Osteoblast (primary cell): ENCODE measurements around the gene ELN. TPM values are rescaled to one million over a fixed set of nuclear protein-coding genes. Genes with fewer than 3 reads are reported as not detected.

Source experiments
- DNase-seq: peaks from one replicate; pipeline ENCODE4 v3.0.0; 2011; ENCODE audit warnings: low spot score, mixed read lengths; ENCODE audit not compliant: insufficient read length; ENCODE audit errors: missing footprints
- H2AFZ ChIP-seq: 2 replicates; pipeline ENCODE4 v1.6.0; 2011; ENCODE audit warnings: mild to moderate bottlenecking, low read length
- H3K27ac ChIP-seq: 2 replicates; pipeline ENCODE4 v1.5.1; 2011; ENCODE audit warnings: mild to moderate bottlenecking, low read depth, low read length, moderate library complexity
- H3K27me3 ChIP-seq: 2 replicates; pipeline ENCODE4 v1.6.0; 2012; ENCODE audit warnings: mild to moderate bottlenecking, control low read depth, inconsistent platforms, low read length, moderate library complexity; ENCODE audit not compliant: insufficient read depth
- H3K36me3 ChIP-seq: 2 replicates; pipeline ENCODE4 v1.5.1; 2011; ENCODE audit warnings: mild to moderate bottlenecking, low read length, control low read depth, moderate library complexity; ENCODE audit not compliant: insufficient read depth
- H3K4me1 ChIP-seq: 2 replicates; pipeline ENCODE4 v1.5.1; 2011; ENCODE audit warnings: mild to moderate bottlenecking, low read length, control low read depth, moderate library complexity; ENCODE audit not compliant: insufficient read depth
- H3K4me2 ChIP-seq: 2 replicates; pipeline ENCODE4 v1.6.0; 2011; ENCODE audit warnings: mild to moderate bottlenecking, low read length; ENCODE audit not compliant: insufficient read depth
- H3K4me3 ChIP-seq: fragments of 200-600 bp; sonication (generic); 3 replicates; pipeline ENCODE4 v1.5.1; 2012; ENCODE audit warnings: mild to moderate bottlenecking, low read length, inconsistent platforms; ENCODE audit not compliant: insufficient read depth
- H3K79me2 ChIP-seq: 2 replicates; pipeline ENCODE4 v1.6.0; 2012; ENCODE audit warnings: mild to moderate bottlenecking, low read length, control low read depth, inconsistent platforms; ENCODE audit not compliant: insufficient read depth
- H3K9me3 ChIP-seq: 2 replicates; pipeline ENCODE4 v1.5.1; 2011; ENCODE audit warnings: low read depth, low read length, control low read depth
- H4K20me1 ChIP-seq: 2 replicates; pipeline ENCODE4 v1.6.0; 2012; ENCODE audit warnings: mild to moderate bottlenecking, low read length, control low read depth; ENCODE audit not compliant: insufficient read depth
- CTCF ChIP-seq: IDR thresholded peaks from 2 replicates; pipeline ENCODE4 v1.5.1; 2011; ENCODE audit warnings: mild to moderate bottlenecking, low read depth, low read length, moderate library complexity; ENCODE audit errors: extremely low read depth
- total RNA-seq: library from RNA; depleted of rRNA; stranded (reverse); fragments of >200 nt; gene quantifications from 2 replicates; pipeline ENCODE4 v1.2.3, GENCODE V29; 2012

ELN gene
- total RNA-seq, 1 donor = 69.1 TPM

- H3K27ac ChIP-seq = peak overlapping the region; percentile 79
- no peak overlapping the region for H3K4me3 ChIP-seq
- peak overlapping the region; percentile 74 for H2AFZ ChIP-seq
- H4K20me1 ChIP-seq = no peaks in the 10 kb centered on the region
- H3K4me2 ChIP-seq = no peak overlapping the region
- H3K36me3 ChIP-seq = no peaks in the 10 kb centered on the region
- H3K79me2 ChIP-seq = no peaks in the 10 kb centered on the region
- peak; percentile 97 for DNase-seq
- H3K4me1 ChIP-seq = peaks cover 15% of the 10 kb centered on the region
- peaks cover 6% of the 10 kb centered on the region for H3K9me3 ChIP-seq
- TF ChIP-seq CTCF = no peak
- no peaks in the 10 kb centered on the region for H3K27me3 ChIP-seq
These were observed 35.8 kb upstream of the ELN start for GRCh38 chr7:73992101-73992562.

- no peak for TF ChIP-seq CTCF
- H3K4me1 ChIP-seq = peaks cover 15% of the 10 kb centered on the region
These were observed 34.0 kb upstream of the ELN start for GRCh38 chr7:73994023-73994422.

DNA sequence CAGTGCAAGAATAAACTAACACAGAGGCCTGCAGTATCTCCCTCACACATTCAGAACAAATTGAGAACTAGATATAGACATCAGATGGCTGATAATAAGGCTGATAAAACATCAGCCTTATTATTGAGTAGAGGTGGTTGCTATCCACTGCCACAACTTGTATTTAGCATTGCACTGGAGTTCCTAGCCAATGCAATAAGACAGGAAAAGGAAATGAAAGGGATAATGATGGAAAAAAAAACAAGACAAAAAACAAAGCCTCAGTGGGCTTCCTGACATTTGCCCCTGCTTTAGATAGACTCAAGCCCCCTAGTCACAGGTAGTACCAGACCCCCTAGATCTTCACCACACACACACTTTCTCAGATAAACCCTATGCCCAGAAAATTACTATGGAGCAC lies 33.2 kb upstream of the ELN start:
- Histone ChIP-seq H3K4me2 (no peak overlapping the region), H3K79me2 (no peaks in the 10 kb centered on the region), H4K20me1 (no peaks in the 10 kb centered on the region), H3K4me1 (peaks cover 19% of the 10 kb centered on the region), H3K4me3 (no peak overlapping the region), H3K36me3 (no peaks in the 10 kb centered on the region), H3K27ac (peak overlapping the region; percentile 41), H2AFZ (no peak overlapping the region), H3K9me3 (peaks cover 6% of the 10 kb centered on the region), H3K27me3 (no peaks in the 10 kb centered on the region)
- DNase-seq = no peak
- TF ChIP-seq CTCF = no peak

More at GRCh38 chr7:73994023-73994422, 34.0 kb upstream of the ELN start:
- no peaks in the 10 kb centered on the region for H4K20me1 ChIP-seq
- peaks cover 6% of the 10 kb centered on the region for H3K9me3 ChIP-seq
- no peak overlapping the region for H2AFZ ChIP-seq
- no peak overlapping the region for H3K4me3 ChIP-seq
- no peak overlapping the region for H3K27ac ChIP-seq
- H3K79me2 ChIP-seq = no peaks in the 10 kb centered on the region
- no peak overlapping the region for H3K4me2 ChIP-seq
- no peaks in the 10 kb centered on the region for H3K27me3 ChIP-seq
- H3K36me3 ChIP-seq = no peaks in the 10 kb centered on the region
- DNase-seq = no peak

- no peaks in the 10 kb centered on the region for H3K36me3 ChIP-seq
- H3K27me3 ChIP-seq = no peaks in the 10 kb centered on the region
- peak overlapping the region; percentile 41 for H3K27ac ChIP-seq
- H3K79me2 ChIP-seq = no peaks in the 10 kb centered on the region
- H3K9me3 ChIP-seq = peaks cover 6% of the 10 kb centered on the region
- H4K20me1 ChIP-seq = no peaks in the 10 kb centered on the region
- H3K4me2 ChIP-seq = no peak overlapping the region
- peaks cover 23% of the 10 kb centered on the region for H3K4me1 ChIP-seq
- no peak overlapping the region for H3K4me3 ChIP-seq
- no peak overlapping the region for H2AFZ ChIP-seq
- no peak for TF ChIP-seq CTCF
- DNase-seq = peak; percentile 87
These were observed 32.6 kb upstream of the ELN start for GRCh38 chr7:73995330-73995729.
